Hindlimb muscle (tissue), 1 donor: ENCODE measurements around the gene PHF11. TPM values are rescaled to one million over a fixed set of nuclear protein-coding genes. Genes with fewer than 3 reads are reported as not detected.

Experiments
- DNase-seq: peaks from one replicate; pipeline ENCODE4 v3.0.0-alpha.2; 2013
- polyA plus RNA-seq: library from polyadenylated mRNA; unstranded; fragments of 120-200 nt; gene quantifications from one replicate; pipeline ENCODE4 v1.2.1, GENCODE V29; 2013; ENCODE audit not compliant: insufficient read length

PHF11 gene
- polyA plus RNA-seq, result 24.8 TPM

DNA sequence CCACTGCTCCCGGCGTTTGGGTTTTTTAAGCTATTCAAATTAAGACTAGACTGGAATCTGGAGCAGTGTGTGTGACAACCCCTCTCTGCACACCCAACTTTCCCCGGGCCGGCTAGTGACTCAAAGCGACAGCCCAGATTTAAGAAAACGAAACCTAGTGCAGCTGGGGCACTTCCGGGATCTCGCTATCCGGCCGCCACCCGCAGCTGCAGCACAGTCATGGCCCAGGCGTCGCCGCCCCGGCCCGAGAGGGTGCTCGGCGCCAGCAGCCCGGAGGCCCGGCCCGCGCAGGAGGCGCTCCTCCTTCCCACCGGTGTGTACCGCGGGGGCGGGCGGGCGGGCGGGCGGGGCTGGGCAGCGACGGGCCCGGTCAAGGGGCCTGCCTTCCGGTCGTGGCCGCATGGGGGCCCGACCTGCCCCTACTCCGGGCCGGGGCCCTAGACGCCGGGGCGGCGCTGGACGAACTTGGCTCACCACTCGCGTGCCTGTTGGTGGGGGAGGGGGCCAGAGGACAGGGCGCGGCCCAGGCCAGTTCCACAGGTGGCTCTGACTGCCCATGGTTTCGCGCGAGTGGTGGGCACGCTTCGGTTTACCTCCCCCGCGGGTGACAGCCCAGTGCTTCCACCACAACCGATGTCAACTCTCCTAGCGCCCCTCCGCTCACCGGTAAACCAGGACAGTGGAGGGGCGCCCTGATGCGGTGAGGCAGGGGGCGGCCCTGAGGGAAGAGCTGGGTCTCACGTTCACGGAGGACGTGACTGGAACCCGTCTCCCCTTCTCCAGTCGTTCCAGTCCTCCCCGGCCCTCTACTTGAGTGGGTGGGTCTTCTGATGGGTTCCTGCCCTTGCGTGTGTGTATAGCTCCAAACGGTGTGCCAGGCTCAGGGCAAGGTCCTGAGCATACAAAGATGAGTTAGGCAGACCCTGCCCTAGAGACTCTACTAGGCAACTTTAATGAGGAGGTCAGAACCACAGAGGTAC is at the start of gene PHF11:
Gene PHF11, plus strand, starts transcription at position 171 of the 980 bp plus-strand sequence. Its CDS starts 49 bp downstream, at position 220.
- peak; percentile 71 for DNase-seq

DNA sequence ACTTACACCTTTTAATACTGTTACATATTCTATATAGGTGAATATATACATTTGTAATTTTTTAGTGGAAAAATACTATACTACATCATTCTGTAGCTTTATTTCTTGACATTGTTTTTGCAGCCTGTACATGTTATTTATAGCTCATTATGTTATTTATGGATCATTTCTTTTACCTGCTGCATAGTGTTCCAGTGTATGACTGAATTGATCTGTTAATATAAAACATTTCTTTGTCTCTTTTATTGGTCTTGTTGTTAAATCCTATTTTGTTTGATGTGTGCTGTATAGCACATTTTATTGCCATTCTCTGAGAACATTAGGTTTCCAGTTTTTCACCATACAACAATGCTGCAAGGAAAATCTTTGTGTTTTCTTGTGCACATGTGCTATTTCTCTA is 49.3 kb upstream of the PHF11 start:
- no peak for DNase-seq

- DNase-seq, result no peak
Measured at GRCh38 chr13:49448753-49449152, 47.0 kb upstream of the PHF11 start.

DNA sequence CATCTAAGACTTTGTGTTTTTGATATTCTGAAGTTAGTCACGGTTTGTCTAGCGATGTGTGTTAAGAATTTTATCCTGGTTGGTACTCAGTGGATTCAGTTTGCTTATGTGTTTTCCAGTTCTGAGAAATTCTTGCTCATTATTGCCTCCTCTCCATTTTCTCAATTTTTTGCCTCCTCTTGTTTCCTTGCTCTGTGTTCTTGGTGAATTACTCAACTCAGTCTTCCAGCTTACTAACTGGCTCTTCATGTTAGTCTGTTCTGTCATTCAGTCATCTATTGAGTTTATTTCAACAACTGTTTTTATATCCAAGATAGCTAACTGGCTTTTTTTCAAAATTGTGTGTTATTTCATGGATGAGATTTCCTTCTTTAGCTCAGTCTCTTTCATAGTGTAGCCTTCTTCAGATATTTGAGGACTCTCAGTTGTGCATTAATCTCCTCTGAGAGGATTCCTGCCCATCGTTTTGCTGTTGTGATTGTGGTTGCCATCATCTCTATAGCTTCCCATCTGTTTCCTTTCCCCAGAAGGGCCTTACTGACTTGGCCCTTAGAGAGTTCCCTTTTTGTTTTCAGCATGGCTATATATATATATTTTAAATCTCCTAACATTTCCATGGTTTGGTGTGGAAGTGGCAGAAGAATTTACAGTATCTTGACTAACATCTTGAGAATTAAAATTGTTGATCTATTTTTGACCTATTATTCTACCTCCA is 45.5 kb upstream of the PHF11 start:
- no peak for DNase-seq

- DNase-seq, result no peak
Measured at GRCh38 chr13:49452725-49453457, 42.9 kb upstream of the PHF11 start.

DNA sequence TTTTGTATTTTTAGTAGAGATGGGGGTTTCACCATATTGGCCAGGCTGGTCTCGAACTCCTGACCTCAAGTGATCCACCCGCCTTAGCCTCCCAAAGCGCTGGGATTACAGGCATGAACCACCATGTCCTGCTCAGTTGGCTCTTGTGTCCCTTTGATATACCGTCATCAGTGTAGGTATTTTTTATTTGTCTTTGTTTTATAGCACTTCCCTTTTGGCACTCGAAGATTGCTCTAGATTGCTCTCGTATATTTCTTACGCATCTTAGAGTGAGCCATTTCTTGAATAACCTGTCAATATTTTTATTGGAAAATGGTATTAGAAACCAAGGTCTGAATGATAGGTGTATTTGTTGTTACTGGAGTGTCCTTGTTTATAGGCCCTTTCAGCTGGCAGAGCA is 42.3 kb upstream of the PHF11 start:
- no peak for DNase-seq

DNA sequence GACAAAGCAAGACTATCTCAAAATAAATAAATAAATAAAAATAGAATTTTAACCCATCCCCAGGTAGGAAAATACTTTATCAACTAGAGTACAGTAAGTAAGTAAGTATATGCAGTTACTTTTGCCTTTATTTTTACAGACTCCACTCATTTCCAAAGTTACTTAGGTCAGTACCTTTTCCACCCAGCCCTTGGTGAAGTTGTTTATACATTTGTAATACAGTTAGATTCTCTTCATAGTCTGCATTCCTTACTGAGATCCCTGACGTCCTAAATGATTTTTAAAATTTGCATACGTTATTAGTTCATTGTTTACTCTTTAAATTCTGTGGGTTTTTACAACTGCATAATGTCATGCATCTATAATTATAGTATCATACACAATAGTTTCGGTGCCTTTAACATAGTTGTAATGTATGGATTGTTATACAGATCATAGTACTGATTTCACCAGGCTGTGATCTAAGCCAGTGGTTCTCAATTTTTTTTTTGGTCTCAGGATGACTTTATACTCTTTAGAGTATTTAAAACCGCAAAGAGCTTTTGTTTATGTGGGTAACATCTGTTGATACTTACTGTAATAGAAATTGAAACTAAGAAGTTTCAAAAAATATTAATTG is 41.3 kb upstream of the PHF11 start:
- no peak for DNase-seq

GRCh38 chr13:49455007-49455398 is 40.8 kb upstream of the PHF11 start:
- no peak for DNase-seq

- DNase-seq, result no peak
Measured at GRCh38 chr13:49456156-49456555, 39.6 kb upstream of the PHF11 start.

DNA sequence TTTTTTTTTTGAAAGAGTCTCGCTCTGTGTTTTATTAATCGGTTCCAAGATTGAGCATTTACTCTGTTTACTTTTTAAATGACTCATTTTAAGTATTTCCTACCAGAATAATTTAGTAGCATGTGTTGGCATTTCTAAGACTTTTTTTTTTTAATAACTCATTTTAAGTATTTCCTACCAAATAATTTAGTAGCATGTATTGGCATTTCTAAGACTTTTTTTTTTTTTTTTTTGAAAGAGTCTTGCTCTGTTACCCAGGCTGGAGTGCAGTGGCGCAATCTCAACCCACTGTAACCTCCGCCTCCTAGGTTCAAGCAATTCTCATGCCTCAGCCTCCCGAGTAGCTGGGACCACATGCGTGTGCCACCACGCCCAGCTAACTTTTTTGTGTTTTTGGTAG is 38.5 kb upstream of the PHF11 start:
- DNase-seq, result no peak

- DNase-seq, result no peak
Measured at GRCh38 chr13:49459580-49459979, 36.2 kb upstream of the PHF11 start.

DNA sequence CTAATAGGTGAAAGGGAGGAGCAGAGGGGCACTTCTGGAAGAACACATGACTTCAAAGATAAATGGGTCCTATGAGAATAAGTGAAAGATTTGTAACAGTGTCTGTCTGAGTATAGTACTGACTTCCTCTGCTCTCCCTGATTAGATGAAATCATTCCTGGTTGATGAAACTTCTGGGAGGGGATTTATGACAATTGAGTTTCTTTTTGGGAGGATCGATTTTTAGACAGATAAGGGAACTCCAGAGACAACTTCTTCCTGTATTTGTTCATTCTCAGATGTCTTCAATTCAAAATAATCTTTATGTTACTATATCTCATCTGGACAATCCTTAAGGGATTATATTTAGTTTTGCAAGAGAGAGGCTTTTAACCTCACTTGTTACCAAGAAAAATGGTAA is 31.7 kb upstream of the PHF11 start:
- no peak for DNase-seq

GRCh38 chr13:49464621-49465325 is 31.0 kb upstream of the PHF11 start:
- no peak for DNase-seq

- DNase-seq, result no peak
Measured at GRCh38 chr13:49466292-49466838, 29.4 kb upstream of the PHF11 start.

- DNase-seq, result no peak
Measured at GRCh38 chr13:49472186-49472585, 23.6 kb upstream of the PHF11 start.

GRCh38 chr13:49476529-49476928 is 19.2 kb upstream of the PHF11 start:
- DNase-seq, result no peak

DNA sequence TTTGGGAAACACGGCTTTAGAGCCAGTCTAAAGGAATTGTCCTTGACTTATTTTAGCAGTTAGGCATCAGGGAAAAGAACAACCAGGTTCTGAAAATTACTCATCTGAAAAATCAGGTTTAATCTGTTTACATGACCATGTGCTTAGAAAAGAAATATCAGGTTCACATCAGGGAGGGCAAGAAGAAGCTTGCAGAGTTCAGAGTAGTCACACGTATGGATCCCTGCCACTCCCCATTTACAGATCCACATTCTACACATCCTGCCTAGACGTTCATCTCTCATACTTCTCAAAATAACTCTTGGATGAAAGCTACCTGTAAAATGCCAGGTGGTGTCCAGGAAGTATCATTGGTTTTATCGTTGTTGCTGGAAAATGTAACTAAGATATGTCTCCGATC is 14.0 kb upstream of the PHF11 start:
- no peak for DNase-seq

GRCh38 chr13:49488563-49488962 is 7.2 kb upstream of the PHF11 start:
- DNase-seq, result no peak

GRCh38 chr13:49494645-49495044 is 1.1 kb upstream of the PHF11 start:
- DNase-seq, result peak; percentile 6

GRCh38 chr13:49496837-49497236 is 1.1 kb downstream of the PHF11 start:
- DNase-seq, result peak; percentile 5

- no peak for DNase-seq
Measured at GRCh38 chr13:49497272-49497671, 1.5 kb downstream of the PHF11 start.

GRCh38 chr13:49498206-49498605 is 2.5 kb downstream of the PHF11 start:
- DNase-seq, result no peak
